GM19043 (cell line): ENCODE measurements around the gene ZC3H12A.
A peak's percentile ranks its signal among the peaks of the same experiment; 100 is the strongest.

Experiments
- ATAC-seq: cut with Tn5 transposase; IDR thresholded peaks from one replicate; pipeline ENCODE4 v1.9.1; 2021; ENCODE audit warnings: low read depth; ENCODE audit not compliant: unreplicated experiment

ZC3H12A gene

DNA sequence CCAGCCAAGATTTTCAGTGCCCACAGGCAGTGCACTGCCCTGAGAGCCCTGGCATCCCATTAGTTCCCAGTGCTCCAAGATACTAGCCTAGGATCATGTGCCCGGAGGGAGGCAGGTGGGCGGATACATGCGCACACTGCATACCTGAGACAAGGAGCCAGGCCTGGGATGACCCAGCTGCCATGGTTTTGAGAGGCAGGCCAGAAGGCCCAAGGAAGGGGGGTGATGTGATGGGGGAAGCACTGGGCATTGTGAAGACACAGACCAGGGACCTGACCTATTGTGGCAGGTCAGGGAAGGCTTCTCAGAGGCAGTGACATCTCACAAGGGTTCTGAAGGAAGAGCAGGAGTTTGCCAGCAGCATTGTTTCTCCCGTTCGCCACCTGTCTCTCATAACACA, 3.6 kb downstream of the ZC3H12A start:
- ATAC-seq = no peak

DNA sequence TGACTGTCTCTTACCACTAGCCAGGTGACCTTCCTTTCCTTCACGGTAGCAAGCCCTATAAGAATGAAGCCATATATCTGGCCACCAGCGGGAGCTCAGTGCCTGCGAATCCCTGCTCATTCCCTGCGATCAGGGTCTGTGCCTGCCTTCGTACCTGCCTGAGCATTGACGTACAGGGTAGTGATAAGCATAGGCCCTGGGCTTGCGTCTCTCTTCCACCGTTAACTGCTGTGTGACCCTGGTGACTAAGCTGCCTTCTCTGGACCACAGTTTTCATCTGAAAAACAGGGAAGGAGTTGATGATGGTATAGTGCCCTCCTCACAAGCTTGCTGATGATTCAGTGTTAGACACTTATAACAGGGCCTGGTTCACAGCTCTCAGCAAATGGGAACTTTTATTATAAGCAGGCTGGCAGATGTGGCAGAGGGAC, 4.1 kb downstream of the ZC3H12A start:
- no peak for ATAC-seq

DNA sequence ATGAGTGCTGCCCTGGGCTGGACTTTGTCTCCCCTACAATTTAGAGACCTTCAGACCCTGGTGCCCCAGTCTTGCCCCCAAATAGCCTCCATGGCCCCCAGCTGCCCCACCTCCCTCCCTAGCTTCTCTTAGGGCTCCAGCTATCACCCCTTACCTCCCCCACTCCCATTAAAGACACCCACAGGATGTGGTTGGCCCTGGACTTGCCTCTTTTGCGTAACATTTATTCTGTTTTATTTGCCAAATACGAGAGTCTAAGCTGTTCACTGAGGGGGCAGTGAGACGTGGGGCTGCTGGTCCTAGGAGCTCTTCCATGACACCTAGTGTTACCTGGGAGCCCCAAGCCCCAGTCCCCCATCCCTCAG, 4.5 kb downstream of the ZC3H12A start:
- no peak for ATAC-seq

DNA sequence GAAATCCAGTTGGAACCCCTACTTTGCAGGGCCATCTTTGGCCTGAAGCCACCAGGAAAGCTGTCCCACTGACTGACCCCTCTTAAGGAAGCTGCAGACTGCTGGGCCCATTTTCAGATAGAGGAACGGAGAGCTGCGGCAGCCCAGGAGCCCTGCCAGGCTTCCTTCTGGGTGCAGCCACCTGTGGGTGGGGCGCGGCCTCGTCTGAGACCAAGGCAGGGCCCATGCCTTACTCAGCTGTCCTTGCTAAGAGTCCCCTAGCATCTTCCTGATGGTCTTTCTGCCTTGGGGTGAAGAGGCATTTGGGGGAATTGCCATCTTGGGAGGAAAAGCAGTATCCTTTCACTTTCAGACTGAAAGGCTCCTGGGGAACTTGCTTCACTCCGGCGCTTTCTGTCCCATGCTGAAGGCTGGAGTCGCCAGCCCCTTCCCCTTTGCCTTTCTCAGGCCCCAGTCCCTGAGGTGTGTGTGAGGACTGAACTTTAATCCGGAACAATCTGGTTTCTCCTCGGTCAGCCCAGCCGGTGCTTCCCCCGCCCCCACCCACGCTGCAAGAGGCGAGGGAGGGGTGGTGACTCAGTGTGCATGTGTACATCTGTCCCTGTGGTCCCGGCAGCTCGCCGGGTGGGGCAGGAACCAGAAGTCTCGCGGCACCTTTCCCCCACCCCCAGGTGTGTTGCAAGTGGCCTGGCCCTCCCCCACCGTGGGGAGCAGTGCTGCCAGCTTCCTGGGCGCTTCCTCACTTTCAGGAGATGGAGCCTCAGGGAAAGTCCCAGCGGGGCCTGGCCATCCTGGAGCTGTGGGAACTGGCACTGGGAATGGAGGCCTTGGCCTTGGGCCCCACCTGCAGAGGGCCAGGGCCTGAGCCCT, 5.1 kb downstream of the ZC3H12A start:
- peak; percentile 36 for ATAC-seq

DNA sequence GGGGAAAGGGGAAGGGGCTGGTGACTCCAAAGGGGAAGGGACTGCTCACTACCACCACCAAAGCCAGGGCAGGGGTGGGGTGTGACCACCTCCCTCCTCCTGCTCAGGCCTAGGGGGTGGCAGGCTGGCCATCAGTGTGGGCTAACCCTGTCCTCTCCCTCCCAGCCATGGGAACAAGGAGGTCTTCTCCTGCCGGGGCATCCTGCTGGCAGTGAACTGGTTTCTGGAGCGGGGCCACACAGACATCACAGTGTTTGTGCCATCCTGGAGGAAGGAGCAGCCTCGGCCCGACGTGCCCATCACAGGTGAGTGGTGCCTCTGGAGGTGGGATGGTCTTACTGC, 5.7 kb downstream of the ZC3H12A start:
- no peak for ATAC-seq

DNA sequence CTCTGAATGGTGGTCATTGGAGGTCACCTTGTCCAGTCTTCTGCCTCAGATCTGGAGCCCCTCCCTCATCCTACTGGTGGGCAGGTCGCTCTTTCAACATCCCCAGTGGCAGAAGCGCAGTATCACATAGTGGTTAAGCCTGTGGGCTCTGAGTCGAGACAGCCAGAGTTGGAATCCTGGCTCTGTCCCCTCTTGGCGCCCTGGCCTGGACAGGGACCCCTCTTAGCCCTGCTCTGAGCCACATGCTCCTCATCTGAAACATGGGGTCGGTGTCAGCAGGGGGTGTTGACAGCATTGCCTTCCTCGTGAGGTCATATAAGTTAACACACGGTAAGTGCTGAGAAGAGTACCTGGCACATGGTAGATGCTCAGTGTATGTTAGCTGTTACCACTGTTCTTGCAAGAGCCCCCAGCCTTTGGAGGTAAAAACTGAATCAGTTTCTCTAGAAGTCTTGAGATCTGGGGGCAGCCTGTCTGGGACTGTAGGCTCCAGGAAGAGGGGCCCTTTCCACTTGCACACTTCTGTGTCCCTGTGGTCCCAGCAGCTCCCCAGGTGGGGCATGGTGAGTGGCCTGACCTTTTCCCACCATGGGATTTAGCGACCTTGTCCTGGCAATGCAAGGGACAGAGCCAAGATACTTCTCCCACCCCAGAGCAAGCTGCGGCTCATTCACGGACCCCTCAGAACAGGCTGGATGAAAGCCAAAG, 6.4 kb downstream of the ZC3H12A start:
- no peak for ATAC-seq

DNA sequence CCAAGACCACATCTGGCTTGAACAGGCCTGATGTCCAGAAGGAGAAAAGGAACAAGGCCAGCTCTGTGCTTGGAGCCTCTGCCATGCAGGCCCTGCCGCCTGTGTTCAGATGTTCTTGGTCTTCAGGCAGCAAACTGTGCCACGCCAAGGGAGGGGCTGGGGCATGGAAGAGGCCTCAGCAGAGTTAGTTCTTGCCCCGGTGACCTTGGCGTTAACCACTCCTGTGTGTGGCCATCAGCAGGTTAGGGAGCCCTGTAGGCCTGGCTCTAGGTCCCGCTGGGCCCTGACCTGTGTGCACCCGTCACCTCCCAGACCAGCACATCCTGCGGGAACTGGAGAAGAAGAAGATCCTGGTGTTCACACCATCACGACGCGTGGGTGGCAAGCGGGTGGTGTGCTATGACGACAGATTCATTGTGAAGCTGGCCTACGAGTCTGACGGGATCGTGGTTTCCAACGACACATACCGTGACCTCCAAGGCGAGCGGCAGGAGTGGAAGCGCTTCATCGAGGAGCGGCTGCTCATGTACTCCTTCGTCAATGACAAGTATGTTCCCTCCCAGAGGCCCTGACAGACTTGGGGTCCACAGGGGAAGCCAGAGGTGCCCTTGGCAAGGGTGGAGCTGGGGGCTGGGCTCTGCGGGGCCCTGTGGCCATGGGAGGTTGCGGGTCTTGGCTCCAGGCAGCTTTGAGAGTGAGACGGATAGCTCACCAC, 7.1 kb downstream of the ZC3H12A start:
- ATAC-seq = no peak

DNA sequence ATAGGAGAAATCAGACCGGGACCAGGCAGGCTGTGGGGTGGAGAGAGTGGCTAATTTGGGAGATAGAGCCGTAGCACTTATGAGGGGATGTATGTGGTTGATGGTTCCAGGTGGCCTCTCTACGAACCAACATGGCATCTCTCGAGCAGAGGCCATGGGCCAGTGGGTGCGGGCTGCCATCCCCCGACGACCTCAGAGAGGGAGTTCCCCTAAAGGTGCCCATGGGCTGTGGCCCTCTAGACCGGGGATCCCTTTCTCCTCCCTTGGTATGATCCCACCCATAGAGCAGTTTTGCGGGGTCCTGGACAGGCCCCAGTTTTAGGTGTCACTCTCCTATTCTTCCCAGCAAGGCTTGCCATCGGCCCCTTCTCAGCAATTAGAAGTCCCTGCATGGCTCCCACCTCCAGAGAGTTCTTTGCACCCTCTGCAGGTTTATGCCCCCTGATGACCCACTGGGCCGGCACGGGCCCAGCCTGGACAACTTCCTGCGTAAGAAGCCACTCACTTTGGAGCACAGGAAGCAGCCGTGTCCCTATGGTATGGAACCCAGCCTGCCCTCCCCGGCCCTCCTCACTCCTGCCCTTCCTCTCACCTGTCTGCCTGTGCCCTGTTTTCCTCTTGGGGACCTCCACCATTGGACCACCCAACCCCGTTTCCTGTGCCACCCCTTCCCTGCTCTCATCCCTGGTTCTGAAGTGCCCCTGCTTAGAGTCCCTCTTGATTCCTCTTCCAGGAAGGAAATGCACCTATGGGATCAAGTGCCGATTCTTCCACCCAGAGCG, 7.8 kb downstream of the ZC3H12A start:
- ATAC-seq = no peak

DNA sequence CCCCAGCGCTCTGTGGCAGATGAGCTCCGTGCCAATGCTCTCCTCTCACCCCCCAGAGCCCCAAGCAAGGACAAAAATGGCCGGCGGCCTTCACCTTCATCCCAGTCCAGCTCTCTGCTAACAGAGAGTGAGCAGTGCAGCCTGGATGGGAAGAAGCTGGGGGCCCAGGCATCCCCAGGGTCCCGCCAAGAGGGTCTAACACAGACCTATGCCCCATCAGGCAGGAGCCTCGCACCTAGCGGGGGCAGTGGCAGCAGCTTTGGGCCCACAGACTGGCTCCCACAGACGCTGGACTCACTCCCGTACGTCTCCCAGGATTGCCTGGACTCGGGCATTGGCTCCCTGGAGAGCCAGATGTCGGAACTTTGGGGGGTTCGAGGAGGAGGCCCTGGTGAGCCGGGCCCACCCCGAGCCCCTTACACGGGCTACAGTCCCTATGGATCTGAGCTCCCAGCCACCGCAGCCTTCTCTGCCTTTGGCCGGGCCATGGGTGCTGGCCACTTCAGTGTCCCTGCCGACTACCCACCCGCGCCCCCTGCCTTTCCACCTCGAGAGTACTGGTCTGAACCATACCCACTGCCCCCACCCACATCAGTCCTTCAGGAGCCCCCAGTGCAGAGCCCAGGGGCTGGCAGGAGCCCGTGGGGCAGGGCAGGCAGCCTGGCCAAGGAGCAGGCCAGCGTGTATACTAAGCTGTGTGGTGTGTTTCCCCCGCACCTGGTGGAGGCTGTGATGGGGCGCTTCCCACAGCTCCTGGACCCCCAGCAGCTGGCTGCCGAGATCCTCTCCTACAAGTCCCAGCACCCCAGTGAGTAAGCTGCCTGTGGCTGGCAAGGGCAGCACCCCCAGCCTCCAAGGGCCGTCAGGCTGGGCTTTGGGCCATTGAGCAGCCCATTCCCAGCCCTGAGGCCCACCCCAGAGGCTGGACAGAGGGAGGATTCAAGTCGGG, 8.7 kb downstream of the ZC3H12A start:
- no peak for ATAC-seq

DNA sequence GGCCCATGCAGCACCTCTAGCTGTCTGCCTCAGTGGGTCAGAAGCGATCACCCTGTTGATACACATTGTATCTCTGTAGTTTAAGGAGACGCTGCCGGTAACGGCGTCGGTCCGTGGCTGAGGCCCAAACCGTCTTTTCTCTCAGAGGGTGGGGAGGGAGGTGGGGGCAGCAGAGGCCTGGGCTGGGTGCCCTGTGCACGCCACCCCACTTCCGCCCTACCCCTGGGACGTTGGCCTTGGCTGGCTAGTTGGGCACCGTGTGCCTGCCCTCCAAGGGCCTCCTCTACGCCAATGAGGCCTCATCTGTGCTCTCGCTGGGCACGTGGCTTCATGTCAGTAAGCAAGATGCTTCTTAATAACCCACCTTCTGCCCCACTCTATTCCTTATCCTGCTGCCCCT, 9.4 kb downstream of the ZC3H12A start:
- no peak for ATAC-seq

DNA sequence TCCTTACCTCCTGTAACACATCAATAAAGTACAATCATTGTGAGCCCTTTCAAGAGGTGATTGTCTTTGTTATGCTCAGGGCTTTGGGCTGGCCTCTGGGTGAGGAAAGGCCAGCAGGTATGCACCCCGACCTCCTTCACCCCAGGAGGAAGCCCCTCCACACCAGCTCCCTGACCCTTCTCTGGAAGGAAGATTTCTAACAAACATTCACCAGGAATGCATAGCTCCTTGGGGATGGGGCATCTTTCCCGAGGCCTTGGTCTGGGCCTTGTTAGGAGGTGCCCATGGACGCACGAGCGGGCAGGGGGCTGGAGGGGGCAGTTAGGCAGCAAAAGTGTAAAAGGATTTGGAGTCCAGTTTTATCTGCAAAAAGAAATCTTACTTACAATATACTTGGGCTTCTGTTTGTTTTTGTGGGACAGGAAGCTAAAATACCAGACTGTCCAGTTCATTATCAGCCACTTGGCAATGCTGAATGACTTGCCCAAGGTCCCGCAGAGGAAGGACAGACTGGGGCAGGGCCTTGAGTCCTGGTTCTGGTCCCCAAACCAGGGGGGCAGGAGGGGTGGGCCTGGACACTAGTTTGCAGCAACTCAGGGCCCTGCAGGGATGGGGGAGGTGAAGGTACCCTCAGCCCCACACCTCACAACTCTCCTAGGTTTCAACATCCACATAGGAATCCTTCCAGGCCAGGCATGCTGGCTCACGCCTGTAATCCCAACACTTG, 10.1 kb downstream of the ZC3H12A start:
- no peak for ATAC-seq

DNA sequence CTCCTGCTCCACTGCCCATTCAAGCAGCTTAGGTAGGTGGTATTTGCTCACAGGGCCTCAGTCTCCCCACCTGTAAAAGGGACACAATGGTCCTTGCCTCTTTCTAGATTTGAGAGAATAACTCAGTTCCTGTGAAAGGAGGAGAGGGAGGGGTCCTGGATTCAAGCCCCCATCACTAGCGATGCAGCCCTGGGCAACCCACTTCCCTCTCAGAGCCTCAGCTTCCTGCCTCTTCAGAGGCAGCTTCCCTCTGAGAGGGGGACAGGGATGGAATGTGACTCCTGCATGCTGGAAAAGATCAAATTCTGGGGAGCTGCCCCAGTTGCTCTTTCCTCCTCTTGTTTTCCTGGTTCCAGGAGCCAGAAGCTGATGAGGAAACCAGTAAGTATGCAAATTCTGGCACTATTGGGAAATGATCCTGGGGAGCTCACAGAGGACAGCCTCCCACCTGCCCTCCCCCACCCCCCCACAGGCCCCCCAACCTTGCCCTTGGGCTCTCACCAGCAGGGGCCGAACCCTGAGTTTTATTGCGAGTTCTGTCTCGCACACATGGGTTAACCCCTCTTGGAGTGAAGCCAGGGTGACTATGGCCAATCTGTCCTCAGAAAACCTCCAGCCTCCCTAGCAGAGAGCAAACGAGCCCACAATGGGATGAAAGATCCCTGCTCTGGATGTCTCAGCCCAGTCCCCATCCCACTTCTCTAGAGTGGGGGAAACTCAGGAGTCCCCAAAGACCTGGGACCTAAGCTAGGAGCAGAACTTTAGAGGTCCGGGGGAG, 11.7 kb downstream of the ZC3H12A start:
- ATAC-seq = no peak

DNA sequence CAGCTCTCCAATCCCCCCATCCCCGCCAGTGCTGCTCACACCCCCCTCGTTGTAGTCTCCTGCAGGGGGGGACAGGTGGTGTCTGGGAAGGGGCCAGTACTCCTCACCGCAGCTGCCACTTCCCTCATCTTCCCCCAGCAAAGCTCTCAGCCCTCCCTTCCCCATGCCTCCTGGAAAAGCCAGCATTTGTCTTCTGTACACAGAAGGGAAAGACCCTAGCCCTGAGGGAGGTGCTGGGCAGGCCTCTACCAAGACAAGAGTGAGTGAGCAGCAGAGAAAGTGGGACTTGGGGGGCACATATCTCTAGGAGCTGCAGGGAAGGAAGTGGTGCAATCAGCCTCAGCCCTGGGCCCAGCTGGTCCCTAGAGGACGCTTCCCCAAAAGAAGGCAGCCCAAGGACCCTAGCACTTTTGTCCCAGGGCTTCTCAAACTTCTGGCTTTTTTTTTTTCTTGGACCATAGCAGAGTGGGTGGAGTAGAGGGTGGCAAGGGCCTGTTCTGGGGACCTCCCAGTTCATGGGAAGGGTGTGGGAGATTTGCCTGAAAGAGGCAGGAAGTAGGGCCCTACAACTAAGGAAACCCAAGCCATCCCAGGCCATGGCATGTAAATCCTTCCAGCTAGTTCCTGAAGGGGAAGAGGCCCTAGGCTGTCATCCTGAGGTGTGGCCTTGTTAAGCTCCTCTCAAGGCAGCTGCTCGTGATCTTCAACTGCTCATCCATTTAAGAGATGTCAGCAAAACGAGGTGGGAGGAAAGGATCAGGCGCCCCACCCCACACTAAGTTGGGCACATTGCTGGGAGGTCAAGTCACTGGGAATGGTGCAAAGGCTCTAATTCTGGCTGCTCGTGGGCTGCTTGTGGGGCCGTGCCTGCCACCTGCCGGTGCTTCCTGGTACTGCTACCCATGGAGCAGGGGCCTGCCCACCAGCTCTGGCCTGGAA, 12.6 kb downstream of the ZC3H12A start:
- peak; percentile 66 for ATAC-seq

DNA sequence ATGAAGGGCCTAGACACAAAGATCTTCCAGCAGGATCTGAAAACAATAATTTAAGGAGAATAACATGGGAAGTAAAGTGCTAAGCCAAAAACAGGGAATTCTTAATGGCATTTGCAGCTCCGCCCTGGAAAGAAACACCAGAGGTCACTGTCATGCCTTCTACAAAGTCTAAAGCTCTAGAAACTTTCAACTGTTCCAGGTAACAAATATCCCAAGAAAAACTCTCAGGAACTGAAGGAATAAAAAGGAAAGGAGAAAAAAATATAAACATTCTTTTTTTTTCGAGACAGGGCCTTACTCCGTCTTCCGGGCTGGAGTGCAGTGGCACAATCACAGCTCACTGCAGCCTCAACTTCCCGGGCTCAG, 13.2 kb downstream of the ZC3H12A start:
- ATAC-seq = no peak

DNA sequence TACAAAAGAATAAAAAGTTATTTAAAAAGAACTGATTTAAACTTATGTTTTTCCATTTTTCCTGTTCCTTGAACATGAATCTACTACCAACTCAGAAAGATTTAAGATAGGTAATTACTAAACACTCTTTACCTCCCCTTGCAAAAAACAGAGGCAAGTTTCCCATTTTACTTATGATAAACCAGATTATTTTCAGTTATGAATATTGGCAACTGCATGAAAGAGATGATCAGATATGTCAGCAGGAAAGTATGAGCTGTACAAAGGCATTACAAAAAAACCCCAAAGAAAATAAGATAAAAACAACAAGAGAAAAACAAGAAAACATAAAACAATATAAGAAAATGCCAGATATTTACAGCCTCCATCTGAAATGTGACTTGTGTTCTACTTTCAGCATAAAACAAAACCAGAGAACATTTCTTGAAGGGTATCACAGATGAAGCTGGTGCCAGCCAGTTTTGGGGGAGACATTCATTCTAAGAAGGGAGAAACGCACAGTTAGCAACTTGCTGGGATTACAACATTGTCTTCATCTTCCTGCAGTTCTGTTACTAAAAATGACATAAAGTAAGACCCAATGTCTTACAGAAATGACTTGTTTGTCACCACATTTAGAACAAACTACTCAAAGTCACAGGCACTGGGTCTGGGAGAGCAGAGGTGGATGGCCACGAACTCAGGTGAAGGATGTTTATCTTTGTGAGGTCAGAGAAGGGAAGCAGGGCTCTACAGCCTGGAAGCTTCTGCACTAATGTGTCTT, 19.1 kb downstream of the ZC3H12A start:
- ATAC-seq = no peak

DNA sequence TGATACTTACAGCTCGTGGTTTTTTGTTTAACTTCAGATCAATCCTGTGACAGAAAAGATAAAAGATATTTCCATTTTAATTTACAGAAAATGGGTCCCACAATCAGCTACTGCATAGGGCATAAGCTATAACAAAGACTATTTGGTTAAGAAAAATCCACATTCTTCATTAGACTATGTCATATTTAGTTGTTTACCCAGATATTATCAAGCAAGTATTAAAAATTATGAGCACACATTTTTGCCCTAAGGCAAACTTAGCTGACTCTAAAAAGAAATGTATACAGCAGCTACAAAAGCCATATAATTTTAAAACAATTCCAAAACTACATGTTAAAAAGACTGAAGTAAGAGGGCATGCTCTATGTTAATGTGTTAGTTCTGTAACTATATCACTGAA, 21.5 kb downstream of the ZC3H12A start:
- no peak for ATAC-seq

DNA sequence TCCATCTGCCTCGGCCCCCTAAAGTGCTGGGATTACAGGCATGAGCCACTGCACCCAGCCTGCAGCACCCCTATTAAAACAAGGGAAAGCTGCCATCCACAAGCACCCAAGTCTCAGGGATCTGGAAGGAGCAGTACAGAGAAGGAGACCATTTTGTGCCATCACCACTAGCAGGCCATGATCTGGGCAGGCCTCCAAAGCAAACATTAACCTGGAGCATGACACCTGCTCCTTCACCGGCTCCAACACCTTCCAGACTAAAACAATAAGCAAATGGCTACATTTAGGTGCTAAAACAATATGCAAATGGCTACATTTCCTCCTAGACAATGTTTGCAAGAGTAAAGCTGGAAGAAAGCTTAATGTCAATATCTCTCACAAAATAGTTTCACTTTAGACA, 23.5 kb downstream of the ZC3H12A start:
- ATAC-seq = no peak
